ENCODE measurements around the gene AKR1C1.

- TF ChIP-seq CTCF (IDR thresholded peaks at IDR 0.05) (no peak), POLR2A (IDR thresholded peaks at IDR 0.05) (no peak)
These were observed 19.6 kb downstream of the AKR1C1 start for GRCh38 chr10:4982764-4983226.

Data from ovary (tissue), 3 donors.